ENCODE results near the gene PMS2.
"Not testable (repeated sequence)": the region's sequence is repeated elsewhere in the genome, so short reads cannot be mapped to it uniquely, and the experiment has no call there.

Gene PMS2, protein sequence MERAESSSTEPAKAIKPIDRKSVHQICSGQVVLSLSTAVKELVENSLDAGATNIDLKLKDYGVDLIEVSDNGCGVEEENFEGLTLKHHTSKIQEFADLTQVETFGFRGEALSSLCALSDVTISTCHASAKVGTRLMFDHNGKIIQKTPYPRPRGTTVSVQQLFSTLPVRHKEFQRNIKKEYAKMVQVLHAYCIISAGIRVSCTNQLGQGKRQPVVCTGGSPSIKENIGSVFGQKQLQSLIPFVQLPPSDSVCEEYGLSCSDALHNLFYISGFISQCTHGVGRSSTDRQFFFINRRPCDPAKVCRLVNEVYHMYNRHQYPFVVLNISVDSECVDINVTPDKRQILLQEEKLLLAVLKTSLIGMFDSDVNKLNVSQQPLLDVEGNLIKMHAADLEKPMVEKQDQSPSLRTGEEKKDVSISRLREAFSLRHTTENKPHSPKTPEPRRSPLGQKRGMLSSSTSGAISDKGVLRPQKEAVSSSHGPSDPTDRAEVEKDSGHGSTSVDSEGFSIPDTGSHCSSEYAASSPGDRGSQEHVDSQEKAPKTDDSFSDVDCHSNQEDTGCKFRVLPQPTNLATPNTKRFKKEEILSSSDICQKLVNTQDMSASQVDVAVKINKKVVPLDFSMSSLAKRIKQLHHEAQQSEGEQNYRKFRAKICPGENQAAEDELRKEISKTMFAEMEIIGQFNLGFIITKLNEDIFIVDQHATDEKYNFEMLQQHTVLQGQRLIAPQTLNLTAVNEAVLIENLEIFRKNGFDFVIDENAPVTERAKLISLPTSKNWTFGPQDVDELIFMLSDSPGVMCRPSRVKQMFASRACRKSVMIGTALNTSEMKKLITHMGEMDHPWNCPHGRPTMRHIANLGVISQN

DNA sequence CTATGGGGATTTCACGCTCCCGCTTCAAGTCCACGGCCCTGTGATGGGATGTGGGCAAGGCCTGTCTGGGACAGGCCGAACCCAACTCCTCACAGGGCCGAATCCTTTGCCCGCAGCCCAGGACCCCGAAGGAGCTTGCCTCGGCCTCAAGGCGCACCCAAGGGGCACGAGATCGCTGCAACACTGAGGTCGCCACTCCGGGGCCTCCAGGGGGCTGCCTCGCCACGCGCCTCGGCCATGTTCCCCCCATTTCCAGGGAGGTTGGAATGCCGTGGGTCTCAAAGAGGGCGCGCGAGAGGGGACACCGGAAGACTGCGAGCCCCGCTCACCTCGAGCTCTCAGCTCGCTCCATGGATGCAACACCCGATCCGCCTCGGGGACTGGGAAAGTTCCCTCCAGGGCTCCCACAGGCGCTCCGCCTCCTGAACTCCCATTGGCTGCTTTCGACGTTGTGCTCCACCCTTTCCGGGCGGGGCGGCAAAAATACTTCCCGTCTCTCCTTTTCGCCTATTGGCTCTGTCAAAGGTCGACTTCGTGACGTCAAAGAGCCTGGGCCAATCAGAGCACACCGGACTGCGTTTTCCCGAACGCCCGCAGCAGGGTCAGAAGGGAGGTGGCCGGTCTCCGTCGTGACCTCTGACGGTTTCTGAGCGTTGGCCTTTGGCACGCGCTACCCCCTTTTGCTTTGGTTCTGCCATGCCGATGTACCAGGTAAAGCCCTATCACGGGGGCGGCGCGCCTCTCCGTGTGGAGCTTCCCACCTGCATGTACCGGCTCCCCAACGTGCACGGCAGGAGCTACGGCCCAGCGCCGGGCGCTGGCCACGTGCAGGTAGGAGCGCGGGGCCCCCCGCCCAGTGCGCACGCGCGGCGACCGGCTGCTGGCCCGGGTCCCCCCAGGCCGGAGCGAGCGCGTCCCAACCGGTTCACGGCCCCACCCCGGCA is at the start of gene PMS2, which contains the start of gene AIMP2:
TSS of gene PMS2 (minus strand) at position 382 of the 944 bp plus-strand sequence. CDS start at position 352, 30 bp downstream.
TSS of gene AIMP2 (plus strand) at position 605 of the 944 bp plus-strand sequence. CDS start at position 697, 92 bp downstream.
- peak; percentile 98 for DNase-seq (ENCODE audit: low spot score)

DNA sequence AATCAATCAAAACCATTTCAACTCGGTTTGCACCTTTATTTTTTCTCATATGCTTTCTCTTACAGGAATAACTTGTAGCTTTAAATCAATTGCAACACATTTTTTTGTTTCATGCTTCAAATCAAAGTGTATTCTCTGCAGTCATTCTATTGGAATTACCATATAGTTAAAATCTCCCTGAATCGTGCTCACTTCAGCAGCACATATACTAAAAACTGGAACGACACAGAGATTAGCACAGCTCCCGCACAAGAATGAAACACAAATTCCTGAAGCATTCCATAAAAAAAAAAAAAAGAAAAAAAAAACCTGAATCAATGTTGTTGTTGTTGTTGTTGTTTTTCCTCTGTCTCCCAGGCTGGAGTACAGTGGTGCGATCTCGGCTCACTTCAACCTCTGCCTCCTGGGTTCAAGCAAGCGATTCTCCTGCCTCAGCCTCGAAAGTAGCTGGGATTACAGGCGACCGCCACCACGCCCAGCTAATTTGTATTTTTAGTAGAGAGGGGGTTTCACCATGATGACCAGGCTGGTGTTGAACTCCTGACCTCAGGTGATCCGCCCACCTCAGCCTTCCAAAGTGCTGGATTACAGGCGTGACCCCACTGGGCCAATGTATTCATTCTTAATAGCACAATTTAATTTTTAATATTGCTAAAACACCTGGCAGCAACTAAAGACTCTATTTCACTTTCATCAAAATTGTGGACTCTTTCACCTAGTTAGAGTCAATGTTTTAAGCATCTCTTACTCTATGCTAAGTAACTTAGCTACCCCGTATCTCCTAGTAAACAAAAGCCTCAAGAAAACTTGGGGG is 48.7 kb upstream of the PMS2 start:
- DNase-seq (ENCODE audit: low spot score), result peak; percentile 50

DNA sequence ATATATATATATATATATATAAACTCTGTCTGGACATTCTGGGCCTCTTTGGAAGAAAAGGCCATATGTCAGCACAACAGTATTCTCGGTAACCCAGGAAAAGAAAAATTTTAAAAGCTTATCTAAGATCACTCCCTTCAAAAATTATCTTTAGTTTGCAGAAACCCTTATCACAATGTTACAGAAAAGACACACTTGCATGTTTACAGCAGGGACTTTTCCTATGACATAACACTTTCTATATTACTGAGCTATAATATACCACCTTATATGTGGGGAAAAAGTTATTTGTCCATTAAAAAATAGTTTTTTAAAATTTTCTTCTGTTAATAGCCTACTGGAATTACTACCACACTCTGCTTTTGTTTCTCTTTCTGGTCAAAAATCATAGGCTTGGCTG is 47.8 kb upstream of the PMS2 start:
- peak; percentile 95 for DNase-seq (ENCODE audit: low spot score)

DNA sequence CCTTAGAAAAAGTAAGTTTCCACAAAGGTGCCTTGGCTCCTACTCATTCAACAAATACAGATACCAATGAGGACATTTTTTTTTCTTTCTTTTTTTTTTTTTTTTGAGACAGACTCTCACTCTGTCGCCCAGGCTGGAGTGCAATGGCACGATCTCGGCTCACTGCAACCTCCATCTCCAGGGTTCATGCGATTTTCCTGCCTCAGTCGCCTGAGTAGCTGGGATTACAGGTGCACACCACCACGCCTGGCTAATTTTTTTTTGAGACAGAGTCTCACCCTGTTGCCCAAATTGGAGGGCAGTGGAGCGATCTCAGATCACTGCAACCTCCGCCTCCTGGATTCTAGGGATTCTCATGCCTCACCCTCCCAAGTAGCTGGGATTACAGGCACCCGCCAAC is 42.3 kb upstream of the PMS2 start:
- DNase-seq (ENCODE audit: low spot score), result not testable (repeated sequence)

DNA sequence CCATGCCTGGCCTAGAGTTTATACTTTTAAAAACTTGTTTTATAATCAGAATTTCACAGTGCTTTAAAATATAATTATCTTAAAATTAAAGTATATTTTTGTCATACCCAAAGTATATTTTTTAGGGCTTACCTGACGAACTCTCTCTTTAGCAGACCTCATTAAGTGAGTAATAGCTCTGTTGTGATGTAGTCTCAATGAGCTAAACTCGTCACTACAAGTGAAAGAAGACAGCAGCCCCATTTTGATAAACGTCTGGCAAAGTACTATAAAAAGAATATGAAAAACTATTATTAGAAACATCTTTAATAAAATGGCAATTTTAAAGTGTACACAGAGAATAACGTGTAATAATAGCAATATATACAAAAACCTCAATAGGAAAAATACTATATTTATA is 40.9 kb upstream of the PMS2 start:
- no peak for DNase-seq (ENCODE audit: low spot score)

DNA sequence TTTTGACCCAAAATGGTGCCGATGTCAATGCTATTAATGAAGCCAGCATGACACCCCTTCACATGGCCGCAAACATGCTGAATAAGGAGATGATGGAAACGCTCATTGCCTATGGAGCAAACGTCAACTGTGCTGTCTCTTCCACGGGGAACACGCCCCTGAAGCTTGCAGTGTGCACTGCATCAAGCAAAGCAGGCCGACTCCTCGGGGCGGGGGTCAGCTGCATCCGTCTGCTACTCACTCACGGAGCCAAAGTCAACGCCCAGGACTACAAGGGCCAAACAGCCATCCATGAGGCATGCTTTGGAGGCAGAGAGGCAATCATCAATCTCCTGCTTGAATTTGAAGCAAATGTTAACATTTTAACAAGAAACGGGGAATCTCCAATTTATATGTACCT is 26.8 kb upstream of the PMS2 start:
- no peak for DNase-seq (ENCODE audit: low spot score)

DNA sequence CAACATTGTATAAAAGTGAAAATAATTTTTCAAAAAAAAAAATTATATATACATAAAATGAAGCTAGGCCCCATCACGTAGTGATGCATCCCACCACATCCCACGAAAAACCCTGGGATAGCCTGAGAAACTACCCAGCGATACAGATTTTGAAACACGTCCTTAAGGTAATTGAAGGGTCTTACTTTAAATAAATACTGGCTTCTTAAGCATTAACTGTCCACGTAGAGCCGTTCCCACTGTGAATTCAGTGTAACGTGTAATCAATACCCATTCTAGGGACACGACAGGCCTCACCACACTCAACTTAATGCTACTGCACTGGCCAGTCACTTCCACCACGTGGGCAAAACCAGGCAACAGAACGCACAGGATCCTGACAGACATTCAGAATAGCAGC is 26.3 kb upstream of the PMS2 start:
- DNase-seq (ENCODE audit: low spot score), result no peak

DNA sequence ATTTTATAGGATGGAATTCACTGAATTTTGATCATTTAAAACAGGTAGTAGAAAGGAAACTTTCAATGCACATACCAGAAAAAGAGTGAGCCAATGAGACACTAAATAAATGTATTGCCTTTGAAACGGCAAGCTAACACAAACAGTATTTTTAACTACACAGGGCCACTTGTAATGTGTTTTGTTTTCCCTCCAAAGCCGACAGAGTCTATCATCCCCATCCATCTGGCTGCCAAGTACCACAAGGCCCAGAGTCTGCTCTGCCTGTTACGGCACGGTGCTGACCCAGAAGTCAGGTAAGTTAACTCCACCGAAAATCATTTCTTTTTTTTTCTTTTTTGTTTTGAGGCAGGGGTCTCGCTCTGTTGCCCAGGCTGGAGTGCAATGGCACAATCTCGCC is 23.8 kb upstream of the PMS2 start:
- DNase-seq (ENCODE audit: low spot score), result peak; percentile 63

DNA sequence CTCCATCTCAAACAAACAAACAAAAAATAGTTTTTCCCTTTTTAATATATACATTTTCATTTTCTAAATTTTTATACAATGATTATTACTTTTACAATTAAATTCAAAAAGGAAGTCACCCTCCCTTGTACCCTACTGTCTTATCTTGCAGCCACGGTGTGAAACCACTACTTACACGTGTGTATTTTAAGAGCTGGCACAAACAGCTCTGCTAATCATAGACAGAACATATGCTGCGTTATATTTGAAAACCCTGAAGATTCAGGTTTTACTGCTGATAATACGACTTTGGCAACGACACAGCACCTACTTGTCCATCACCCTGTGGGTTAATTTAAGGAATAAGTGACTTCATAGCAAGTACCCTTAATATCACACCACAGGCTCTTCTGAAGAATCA is 23.3 kb upstream of the PMS2 start:
- DNase-seq (ENCODE audit: low spot score), result peak; percentile 94

DNA sequence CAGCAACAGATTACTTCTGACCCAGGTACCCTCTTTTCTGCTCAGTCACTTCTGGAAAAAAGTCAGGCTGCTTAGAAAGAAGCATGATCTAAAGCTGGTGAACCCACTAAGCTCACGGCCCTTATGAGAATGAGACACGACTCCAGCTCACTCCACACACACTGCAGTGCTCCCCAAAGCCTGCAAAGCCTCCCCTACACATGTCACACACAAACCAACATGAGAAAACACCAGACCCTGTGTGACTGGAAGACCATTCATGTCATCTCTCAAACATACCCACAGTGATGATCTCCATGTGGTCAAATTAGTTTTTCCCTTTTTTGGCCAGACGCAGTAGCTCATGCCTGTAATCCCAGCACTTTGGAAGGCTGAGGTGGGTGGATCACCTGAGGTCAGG is 22.7 kb upstream of the PMS2 start:
- no peak for DNase-seq (ENCODE audit: low spot score)

DNA sequence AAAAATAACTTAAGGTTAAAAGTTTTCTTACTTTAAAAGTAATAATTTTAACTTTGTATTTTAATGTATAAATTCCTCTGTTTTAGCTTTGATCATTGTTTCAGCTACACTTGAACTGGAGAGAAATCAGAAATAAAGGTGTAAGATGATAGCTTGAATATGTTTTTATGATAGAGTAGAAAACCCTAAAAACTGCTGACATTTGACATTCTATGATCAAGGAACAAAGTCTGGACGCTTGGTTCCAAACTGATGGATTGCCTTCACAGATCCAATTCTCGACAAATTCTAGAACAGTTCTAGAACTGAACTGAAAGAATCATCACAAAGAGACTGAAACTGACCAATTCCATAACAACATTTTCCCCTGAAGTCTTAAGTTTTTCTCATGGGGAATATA is 22.1 kb upstream of the PMS2 start, which contains the start of gene ANKRD61:
TSS of gene ANKRD61 (plus strand) at position 389 of the 400 bp plus-strand sequence. CDS start at position 389, 0 bp downstream.
- DNase-seq (ENCODE audit: low spot score), result no peak

DNA sequence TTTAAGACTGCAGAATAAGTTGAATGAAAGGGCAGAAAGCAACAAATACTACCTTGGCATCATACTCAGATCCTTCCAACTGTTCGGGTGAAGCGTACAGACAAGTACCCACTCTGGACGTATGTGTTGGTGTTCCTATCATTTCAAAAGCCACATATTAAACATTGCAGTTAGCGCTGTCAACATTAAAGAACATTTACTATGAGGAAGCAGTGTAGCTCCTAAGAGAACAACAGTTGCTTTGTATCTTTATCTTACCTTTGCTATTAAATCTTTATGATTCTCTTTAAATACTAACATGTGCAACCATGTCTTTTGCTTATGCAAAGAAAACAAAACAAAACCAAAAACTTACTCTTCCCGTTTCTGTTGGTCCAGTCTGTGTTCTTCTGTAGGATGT is 19.7 kb upstream of the PMS2 start:
- DNase-seq (ENCODE audit: low spot score), result no peak

DNA sequence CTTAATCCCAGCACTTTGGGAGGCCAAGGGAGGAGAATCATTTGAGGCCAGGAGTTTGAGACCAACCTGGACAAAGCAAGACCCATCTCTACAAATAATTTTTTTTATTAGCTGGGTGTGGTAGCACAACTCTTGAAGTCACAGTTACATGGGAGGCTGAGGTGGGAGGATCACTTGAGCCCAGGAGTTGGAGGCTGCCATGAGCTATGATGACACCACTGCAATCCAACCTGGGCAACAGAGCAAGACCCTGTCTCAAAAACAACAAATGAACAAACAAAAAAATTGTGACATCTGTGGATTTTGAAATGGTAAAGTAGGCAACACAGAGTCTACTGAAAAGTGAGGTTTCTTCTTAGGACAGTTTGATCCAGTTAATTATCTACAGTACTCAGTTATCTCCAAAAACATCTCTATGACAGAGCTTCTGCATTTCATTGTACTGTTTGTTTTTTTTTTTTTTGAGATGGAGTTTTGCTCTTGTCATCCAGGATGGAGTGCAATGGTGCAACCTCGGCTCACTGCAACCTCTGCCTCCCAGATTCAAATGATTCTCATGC is 19.0 kb upstream of the PMS2 start:
- DNase-seq (ENCODE audit: low spot score), result no peak

DNA sequence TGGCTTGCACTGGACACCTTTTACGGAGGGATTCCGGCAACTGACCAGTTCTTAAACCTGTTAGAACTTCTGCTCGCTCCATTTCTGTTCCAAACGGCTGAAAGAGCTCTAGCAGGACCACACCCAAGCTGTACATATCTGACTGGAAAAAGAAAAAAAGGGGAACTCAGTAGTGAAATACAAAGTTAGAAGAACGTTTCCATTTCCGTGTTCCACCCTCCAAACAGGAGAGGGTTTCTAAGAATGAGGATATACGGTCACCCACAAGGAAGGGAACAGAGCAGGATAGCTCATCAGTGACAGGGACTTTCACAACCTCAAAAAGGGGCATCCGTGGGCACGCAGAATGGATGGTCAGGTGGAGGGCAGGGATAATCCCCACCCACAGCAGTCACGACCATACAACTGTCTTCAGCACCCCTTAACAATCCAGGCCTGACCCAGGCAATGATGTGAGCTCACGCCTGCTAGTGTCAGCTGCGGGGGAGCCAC is 18.0 kb upstream of the PMS2 start:
- no peak for DNase-seq (ENCODE audit: low spot score)

DNA sequence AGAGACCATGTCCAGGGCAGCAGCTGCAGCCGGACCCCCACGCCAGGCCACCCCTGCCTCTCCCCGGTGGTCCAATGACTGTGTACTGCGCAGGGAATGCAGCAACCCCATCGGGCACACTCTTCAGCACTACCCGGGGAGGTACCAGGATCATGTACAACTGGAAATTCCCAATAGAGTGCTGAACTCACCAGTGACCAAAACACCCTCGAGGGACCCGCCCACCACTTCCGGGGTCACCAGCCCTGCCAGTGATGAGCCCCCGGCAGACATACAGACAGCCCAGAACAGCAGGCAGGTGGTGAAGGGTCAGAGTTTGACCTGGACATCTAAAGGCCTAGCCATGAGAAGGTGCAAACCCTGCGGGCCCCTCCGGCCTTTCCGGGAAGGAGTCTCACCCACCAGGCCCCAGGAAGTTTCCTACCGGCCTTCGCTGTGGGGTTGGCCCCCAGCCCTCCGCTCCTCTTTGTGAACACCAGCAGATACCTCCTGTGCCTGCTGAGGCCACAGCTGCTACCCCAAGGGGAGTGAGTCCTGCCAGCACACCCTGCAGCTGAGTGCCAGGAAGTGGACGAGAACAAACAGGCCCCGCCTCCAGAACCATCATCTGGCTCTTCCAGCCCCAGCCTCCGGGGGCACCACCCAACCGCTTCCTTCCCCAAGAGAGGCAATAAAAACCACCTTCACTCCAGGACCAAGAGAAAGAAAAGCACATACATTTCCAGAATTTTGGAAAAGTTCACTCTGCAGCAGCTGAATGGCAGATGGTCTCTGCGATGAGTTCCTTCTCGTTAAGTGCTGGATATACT is 17.4 kb upstream of the PMS2 start:
- DNase-seq (ENCODE audit: low spot score), result peak; percentile 84

DNA sequence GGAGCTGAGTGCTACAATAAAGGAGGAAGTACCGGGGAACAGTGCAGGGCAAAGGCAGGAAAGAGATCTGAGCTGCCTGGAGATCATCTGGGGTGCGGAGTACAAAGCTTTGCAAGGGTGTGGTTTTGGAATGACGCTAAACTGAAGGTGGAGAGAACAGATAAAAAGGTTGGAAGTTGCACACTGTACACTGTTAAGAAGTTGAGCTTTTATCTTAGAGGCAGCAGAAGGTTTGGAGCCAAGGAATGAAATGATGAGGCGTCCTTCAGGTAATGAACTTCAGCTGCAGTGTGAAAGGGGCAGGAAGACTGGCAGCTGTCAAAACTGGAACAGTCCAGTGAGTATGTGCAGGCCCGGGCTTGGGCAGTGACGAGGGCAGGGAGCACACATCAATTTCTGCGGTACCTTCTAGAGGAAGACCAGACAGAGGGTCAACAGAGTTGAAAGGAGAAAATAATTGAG is 15.2 kb upstream of the PMS2 start:
- DNase-seq (ENCODE audit: low spot score), result peak; percentile 90

DNA sequence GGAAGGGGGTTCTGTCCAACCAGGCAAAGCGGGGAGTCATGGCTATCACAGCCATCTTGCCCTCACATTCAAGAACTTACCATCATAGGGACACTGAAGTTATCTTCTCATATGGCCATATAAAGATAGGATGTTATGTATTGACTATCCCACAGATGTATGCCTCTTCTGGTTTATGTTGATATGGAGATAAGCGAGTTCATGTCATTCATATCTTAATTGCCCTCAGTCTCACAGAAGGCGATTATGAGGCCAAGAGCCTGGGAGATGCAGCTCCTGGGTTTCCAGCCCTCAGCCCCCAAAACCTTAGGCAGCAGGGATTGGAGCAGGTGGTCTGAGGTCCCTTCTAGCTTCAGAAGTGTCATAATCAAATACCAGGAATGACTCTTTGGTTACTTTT is 13.9 kb upstream of the PMS2 start:
- DNase-seq (ENCODE audit: low spot score), result peak; percentile 66

DNA sequence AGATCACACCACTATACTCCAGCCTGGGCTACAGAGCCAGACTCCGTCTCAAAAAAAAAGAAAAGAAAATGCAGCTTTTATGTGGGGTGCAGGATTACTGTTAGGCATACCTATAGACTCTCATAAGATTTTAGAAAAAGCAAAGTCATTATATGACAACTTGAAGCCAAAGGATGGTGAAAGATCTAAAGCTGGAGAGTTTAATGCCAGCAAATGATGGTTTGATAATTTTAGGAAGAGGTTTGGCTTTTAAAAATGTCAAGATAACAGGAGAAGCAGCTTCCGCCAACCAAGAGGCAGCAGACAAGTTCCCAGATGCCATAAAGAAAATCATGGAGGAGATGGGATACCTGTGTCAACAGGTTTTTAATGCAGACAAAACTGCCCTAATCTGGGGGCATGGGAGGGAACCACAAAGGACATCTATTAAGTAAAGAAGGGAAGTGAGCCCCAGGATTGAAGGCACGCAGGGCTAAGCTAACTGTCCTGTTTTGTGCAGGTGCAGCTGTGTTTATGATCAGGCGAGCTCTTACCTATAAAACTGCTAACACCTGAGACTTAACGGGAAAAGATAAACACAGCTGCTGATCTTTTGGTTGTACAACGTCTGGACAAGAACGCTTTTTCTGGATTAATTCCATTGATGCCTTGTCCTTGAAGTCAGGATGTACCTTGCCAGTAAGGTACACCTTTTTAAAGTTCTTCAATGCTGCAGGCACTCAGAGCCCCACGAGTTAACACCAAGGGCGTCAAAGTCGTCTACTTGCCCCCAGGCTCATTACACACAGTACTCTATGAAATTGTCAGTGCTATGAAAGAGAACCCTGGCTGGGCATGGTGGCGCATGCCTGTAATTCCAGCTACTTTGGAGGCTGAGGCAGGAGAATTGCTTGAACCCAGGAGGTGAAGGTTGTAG is 11.8 kb upstream of the PMS2 start:
- peak; percentile 56 for DNase-seq (ENCODE audit: low spot score)
